ENCODE data around the gene SFTPB. TPM values are rescaled to one million over a fixed set of nuclear protein-coding genes. Genes with fewer than 3 reads are reported as not detected.

Gene SFTPB
- total RNA-seq, 1 donor from 2014 or later, result not detected

GRCh38 chr2:85690932-85691331, 22.9 kb upstream of the SFTPB start:
- no peaks in the 10 kb centered on the region for H3K4me1 ChIP-seq
- TF ChIP-seq, protein P1, sequence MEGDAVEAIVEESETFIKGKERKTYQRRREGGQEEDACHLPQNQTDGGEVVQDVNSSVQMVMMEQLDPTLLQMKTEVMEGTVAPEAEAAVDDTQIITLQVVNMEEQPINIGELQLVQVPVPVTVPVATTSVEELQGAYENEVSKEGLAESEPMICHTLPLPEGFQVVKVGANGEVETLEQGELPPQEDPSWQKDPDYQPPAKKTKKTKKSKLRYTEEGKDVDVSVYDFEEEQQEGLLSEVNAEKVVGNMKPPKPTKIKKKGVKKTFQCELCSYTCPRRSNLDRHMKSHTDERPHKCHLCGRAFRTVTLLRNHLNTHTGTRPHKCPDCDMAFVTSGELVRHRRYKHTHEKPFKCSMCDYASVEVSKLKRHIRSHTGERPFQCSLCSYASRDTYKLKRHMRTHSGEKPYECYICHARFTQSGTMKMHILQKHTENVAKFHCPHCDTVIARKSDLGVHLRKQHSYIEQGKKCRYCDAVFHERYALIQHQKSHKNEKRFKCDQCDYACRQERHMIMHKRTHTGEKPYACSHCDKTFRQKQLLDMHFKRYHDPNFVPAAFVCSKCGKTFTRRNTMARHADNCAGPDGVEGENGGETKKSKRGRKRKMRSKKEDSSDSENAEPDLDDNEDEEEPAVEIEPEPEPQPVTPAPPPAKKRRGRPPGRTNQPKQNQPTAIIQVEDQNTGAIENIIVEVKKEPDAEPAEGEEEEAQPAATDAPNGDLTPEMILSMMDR (IDR thresholded peaks at IDR 0.05; ENCODE audit: borderline replicate concordance), result no peak
- no peaks in the 10 kb centered on the region for H3K36me3 ChIP-seq
- H3K27me3 ChIP-seq (ENCODE audit: low read depth), result no peaks in the 10 kb centered on the region
- no peaks in the 10 kb centered on the region for H3K9me3 ChIP-seq (replicated peaks)
- intact Hi-C loops (cut with micrococcal nuclease), result no loop called here
- DNase-seq, result no peak
- H3K27ac ChIP-seq (replicated peaks), result no peak overlapping the region
- no peak overlapping the region for H3K4me3 ChIP-seq

- no peaks in the 10 kb centered on the region for H3K36me3 ChIP-seq
- intact Hi-C loops (cut with micrococcal nuclease), result no loop called here
- no peaks in the 10 kb centered on the region for H3K27me3 ChIP-seq (ENCODE audit: low read depth)
- DNase-seq, result no peak
- TF ChIP-seq, protein P1 (IDR thresholded peaks at IDR 0.05; ENCODE audit: borderline replicate concordance), result no peak
- no peaks in the 10 kb centered on the region for H3K9me3 ChIP-seq (replicated peaks)
- H3K4me3 ChIP-seq, result no peak overlapping the region
- H3K4me1 ChIP-seq, result peaks cover 26% of the 10 kb centered on the region
- no peak overlapping the region for H3K27ac ChIP-seq (replicated peaks)
Observed at GRCh38 chr2:85684806-85685205, 16.8 kb upstream of the SFTPB start.

GRCh38 chr2:85684380-85684779, 16.4 kb upstream of the SFTPB start:
- H3K27ac ChIP-seq (replicated peaks), result no peak overlapping the region
- no peaks in the 10 kb centered on the region for H3K36me3 ChIP-seq
- DNase-seq, result no peak
- H3K4me3 ChIP-seq, result no peak overlapping the region
- H3K9me3 ChIP-seq (replicated peaks), result no peaks in the 10 kb centered on the region
- TF ChIP-seq, protein P1 (IDR thresholded peaks at IDR 0.05; ENCODE audit: borderline replicate concordance), result no peak
- peaks cover 28% of the 10 kb centered on the region for H3K4me1 ChIP-seq
- H3K27me3 ChIP-seq (ENCODE audit: low read depth), result no peaks in the 10 kb centered on the region
- intact Hi-C loops (cut with micrococcal nuclease), result no loop called here

DNA sequence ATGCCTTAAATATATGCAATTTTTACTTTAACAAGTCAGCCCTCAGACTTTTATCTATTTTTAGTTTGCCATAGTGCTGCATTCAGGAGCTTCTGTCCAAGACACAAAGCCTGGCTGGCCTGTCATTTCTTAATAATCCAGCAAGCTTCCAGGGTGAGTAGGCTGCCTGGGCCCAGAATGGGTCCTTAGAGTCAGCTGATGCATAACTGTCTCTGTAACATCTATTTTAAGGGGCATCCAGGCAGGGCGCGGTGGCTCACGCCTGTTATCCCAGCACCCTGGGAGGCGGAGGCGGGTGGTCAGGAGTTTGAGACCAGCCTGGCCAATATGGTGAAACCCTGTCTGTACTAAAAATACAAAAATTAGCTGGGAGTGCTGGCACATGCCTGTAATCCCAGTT, 14.4 kb upstream of the SFTPB start:
- Histone ChIP-seq H3K4me3 (no peak overlapping the region), H3K4me1 (peaks cover 41% of the 10 kb centered on the region), H3K27me3 (ENCODE audit: low read depth) (no peaks in the 10 kb centered on the region), H3K36me3 (no peaks in the 10 kb centered on the region), H3K27ac (replicated peaks) (peak overlapping the region; percentile 28), H3K9me3 (replicated peaks) (no peaks in the 10 kb centered on the region)
- intact Hi-C loops (cut with micrococcal nuclease), result no loop called here
- no peak for DNase-seq
- TF ChIP-seq, protein P1 (IDR thresholded peaks at IDR 0.05; ENCODE audit: borderline replicate concordance), result no peak

DNA sequence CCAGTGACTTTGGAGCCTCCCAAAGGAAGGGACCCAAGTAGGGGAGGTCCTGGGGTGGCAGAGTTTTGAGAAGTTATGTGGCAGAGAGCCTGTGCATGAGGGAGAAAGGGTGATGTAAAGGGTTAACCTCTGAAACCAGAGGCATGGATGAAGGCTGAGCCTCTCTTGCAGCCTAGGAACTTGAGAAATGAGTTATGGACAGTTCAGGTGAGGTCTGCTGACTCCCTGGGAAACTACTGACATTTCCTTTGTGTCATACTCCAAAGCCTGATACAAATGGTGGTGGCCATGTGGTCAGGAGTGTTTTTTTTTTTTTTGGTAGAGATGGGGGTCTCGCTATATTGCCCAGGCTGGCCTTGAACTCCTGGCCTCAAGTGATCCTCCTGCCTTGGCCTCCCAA, 13.8 kb upstream of the SFTPB start:
- Histone ChIP-seq H3K27ac (replicated peaks) (peak overlapping the region; percentile 47), H3K9me3 (replicated peaks) (no peaks in the 10 kb centered on the region), H3K36me3 (no peaks in the 10 kb centered on the region), H3K27me3 (ENCODE audit: low read depth) (no peaks in the 10 kb centered on the region), H3K4me1 (peaks cover 41% of the 10 kb centered on the region), H3K4me3 (no peak overlapping the region)
- no peak for DNase-seq
- TF ChIP-seq, protein P1 (IDR thresholded peaks at IDR 0.05; ENCODE audit: borderline replicate concordance), result no peak
- intact Hi-C loops (cut with micrococcal nuclease), result no loop called here

GRCh38 chr2:85681372-85681763, 13.4 kb upstream of the SFTPB start:
- H3K4me3 ChIP-seq, result no peak overlapping the region
- TF ChIP-seq, protein P1 (IDR thresholded peaks at IDR 0.05; ENCODE audit: borderline replicate concordance), result no peak
- H3K9me3 ChIP-seq (replicated peaks), result no peaks in the 10 kb centered on the region
- H3K36me3 ChIP-seq, result no peaks in the 10 kb centered on the region
- H3K27me3 ChIP-seq (ENCODE audit: low read depth), result no peaks in the 10 kb centered on the region
- no peak for DNase-seq
- H3K4me1 ChIP-seq, result peaks cover 44% of the 10 kb centered on the region
- intact Hi-C loops (cut with micrococcal nuclease), result no loop called here
- peak overlapping the region; percentile 47 for H3K27ac ChIP-seq (replicated peaks)
